GM19351 (cell line): Measurements from ENCODE around the gene AKR7A3.
"Not testable (repeated sequence)": the region's sequence is repeated elsewhere in the genome, so short reads cannot be mapped to it uniquely, and the experiment has no call there.

Experiments used
- ATAC-seq: cut with Tn5 transposase; IDR thresholded peaks from one replicate; pipeline ENCODE4 v1.9.1; 2021; ENCODE audit warnings: mild to moderate bottlenecking, moderate library complexity; ENCODE audit not compliant: unreplicated experiment

The AKR7A3 gene

GRCh38 chr1:19319196-19319595 lies 30.6 kb upstream of the AKR7A3 start:
- ATAC-seq: no peak

DNA sequence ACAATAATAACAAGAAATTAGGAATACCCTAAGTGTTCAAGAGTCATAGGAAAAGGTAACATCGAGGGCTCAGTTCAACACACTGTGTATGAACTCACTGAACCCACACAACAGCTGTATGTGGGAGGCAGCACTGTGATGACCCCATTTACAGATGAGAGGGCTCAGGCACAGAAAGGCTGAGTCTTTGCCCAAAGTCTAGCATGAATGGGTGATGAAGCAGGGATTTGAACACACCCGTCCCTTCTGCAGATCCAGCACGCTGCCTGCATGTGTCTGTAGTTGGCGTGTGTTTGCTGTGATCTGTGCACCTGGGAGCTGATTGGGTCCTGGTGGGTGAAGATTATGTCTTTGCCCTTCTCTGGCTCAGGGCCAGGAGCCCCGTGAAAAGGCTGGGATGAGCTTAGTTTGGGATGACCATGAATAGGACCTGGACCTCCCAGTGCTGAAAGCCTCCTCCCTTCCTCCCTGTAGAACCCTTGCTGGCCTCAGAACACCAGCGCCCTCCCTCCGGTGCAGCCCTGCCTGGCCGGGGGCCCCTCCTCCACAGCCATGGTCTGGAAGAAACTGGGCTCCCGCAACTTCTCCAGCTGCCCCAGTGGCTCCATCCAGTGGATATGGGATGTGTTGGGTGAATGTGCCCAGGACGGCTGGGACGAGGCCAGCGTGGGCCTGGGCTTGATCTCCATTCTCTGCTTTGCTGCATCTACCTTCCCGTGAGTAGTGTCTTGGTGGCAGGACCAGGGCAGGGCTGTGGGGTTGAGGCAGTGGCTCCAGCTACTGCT lies 28.7 kb upstream of the AKR7A3 start:
- no peak for ATAC-seq

GRCh38 chr1:19315378-19316198 lies 27.0 kb upstream of the AKR7A3 start:
- peak; percentile 44 for ATAC-seq

DNA sequence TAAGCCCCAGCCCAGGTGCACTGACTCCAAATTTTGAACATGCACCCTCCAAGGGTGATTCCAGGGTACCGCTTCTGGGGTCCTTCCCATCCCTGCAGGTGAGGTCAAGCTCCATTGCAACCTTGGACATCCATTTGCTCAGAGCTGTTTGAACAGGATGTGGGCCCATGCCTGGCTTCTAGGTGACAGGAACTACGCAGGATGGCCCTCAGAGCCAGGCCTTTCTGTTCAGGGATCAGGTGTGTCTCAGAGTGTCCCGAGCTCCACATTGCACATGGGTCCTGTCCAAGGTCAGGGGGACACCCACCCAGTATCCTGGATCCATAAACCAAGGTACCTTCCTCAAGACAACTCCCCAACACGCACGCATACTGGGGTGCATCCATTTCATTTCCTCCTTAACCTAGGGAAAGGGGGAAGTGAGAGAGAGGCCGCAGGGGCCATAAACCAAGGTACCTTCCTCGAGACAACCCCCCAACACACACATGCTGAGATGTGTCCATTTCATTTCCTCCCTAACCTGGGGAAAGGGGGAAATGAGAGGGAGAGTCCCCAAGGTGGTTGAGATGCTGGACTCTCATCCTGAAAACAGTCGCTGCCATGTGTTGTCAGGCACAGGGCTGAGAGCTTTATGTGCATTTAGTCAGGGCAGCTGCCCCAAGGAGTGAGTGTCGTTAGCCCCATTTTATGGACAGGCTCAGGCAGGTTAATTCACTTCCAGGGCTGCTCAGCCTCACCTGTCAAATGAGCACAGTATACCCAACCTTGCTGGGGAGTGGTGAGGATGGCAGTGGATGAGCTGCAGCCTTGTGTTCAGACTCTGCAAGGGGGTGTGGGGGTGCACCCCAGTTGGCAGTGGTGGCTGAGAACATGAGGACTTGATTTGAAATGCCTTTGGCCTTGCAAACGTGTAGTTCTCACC lies 25.7 kb upstream of the AKR7A3 start:
- no peak for ATAC-seq

DNA sequence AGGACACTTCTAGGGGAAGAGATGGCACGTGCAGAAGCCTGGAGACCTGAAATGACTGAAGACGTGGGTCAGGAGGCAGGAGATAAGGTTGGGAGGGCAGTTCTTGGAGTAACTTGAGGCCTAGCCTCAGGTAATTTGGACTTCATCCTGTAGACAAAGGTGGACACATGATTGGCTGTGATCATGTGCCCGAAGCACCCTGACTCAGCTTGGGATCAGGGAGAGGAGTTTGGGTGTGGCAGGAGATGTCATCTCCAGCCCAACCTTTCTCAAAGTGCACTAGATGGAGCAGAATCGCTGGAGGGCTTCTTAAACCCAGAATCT lies 25.0 kb upstream of the AKR7A3 start:
- no peak for ATAC-seq

GRCh38 chr1:19312782-19313635 lies 24.4 kb upstream of the AKR7A3 start:
- ATAC-seq: peak; percentile 11

GRCh38 chr1:19311931-19312781 lies 23.6 kb upstream of the AKR7A3 start, which contains the start of the genes AKR7A2 and SLC66A1:
TSS of gene AKR7A2 (minus strand) at chr1:19312144. CDS start at chr1:19312124, 20 bp downstream.
TSS of gene SLC66A1 (plus strand) at chr1:19312326. CDS start at chr1:19317678, 5,352 bp downstream.
- peak; percentile 62 for ATAC-seq

DNA sequence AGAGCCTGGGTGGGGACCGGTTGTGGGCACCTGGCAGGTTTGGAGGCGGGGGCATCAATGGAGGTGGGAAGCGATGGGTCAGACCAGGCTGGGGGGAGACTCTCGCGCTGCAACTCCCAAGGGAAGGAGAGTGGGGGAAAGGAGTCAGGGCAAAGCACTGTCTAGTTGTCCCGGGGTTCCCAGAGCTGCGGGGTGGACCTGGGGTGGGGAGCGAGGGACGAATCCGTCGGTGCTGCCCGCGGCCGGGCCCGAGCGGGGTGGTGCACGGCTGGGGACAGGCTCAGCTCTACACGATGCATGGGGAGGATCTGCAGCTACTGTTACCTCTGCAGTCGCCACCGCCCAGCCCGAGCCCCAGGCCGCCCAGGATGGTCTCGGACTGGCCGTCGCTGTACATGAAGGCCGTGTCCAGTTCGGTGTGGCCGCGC lies 22.9 kb upstream of the AKR7A3 start:
- ATAC-seq: peak; percentile 5

GRCh38 chr1:19310720-19311502 lies 22.3 kb upstream of the AKR7A3 start:
- no peak for ATAC-seq

DNA sequence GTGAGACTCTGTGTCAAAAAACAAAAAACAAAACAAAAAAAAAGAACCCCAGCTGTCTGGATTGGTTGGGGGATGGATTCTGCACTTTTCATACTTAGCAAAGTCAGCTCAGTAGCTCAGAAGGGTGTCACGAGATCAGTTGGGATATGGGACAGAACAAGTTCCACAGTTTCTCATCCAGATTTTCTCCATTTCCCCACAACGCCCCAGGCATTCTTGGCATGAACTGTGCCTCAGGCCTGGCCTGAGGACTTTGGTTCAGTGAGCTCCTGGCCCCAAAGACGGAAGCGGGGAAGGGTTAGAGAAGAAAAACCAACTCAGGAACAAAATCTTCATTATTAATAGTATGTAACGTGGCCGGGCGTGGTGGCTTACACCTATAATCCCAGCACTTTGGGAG lies 21.5 kb upstream of the AKR7A3 start:
- no peak for ATAC-seq

- ATAC-seq: no peak
These were observed 20.7 kb upstream of the AKR7A3 start for GRCh38 chr1:19309123-19309813.

GRCh38 chr1:19308509-19308907 lies 19.9 kb upstream of the AKR7A3 start:
- no peak for ATAC-seq

GRCh38 chr1:19307794-19308508 lies 19.4 kb upstream of the AKR7A3 start:
- ATAC-seq: no peak

- no peak for ATAC-seq
These were observed 18.4 kb upstream of the AKR7A3 start for GRCh38 chr1:19306941-19307340.

GRCh38 chr1:19305880-19306279 lies 17.3 kb upstream of the AKR7A3 start:
- no peak for ATAC-seq

DNA sequence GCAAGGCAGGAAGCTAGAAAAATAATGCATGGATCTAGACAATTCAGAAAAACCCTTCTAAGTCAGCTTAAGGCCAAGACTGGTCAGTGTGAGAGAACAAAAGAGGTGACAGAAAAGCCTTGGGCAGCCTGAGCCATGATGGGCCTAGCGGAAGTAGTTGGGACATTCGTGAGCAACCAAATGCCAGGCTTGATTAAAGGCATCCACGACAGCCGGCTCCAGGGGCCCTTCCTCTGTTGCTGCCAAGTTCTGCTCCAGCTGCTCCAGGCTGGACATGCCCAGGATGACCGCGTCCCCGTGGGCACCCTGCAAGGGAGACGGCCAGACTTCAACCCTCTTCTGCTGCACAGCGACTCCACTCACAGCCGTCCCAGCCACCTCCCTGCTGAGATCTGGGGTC lies 15.5 kb upstream of the AKR7A3 start:
- ATAC-seq: not testable (repeated sequence)

DNA sequence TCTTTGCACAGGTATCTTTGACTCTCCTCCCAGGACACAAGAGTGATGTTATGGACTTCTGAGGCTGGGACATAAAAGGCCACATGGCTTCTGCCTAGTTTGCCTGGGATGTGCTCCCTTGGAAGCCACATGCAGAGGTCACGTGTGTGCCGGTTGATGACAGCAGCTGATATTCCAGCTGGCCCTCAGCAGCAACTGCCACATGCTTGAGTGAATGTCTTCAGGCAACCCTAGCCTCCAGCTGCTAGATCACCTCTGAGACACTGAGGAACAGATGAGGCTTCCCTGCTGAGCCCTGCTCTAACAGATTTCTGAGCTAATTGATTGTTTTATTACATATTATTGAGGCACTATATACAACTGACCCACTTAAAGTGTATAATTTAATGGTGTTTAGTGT lies 11.6 kb upstream of the AKR7A3 start:
- no peak for ATAC-seq
